Natural killer cell (primary cell): ENCODE data around the gene SLC6A6. TPM values are rescaled to one million over a fixed set of nuclear protein-coding genes. Genes with fewer than 3 reads are reported as not detected.

Source experiments
- ATAC-seq, 3 donors: fragments of 150-1000 bp in 2 of 3; fragments of 200-7000 bp in 1 of 3; cut with Tn5 transposase; 1 replicate in 1 of 3; 2 replicates in 2 of 3; pipeline ENCODE4 v1.10.0; 2021; ENCODE audit warnings: mild to moderate bottlenecking in 2 of 3, moderate library complexity in 2 of 3
- DNase-seq, 2 donors: peaks; one replicate each; pipeline versions ENCODE4 v3.0.0 to v3.0.0-alpha.2; 2013 to 2021; ENCODE audit warnings: mixed read lengths in 1 of 2
- H3K27ac ChIP-seq: one replicate; pipeline ENCODE4 v1.5.1; 2013; ENCODE audit warnings: mild to moderate bottlenecking, low read length
- H3K27me3 ChIP-seq: one replicate; pipeline ENCODE4 v1.6.1; 2013; ENCODE audit warnings: low read length; ENCODE audit not compliant: control insufficient read depth, insufficient read depth
- H3K36me3 ChIP-seq: one replicate; pipeline ENCODE4 v1.6.1; 2013; ENCODE audit warnings: low read length; ENCODE audit not compliant: control insufficient read depth, insufficient read depth
- H3K4me1 ChIP-seq: one replicate; pipeline ENCODE4 v1.6.1; 2013; ENCODE audit warnings: low read length; ENCODE audit not compliant: control insufficient read depth, insufficient read depth
- H3K4me3 ChIP-seq: one replicate; pipeline ENCODE4 v1.5.1; 2013; ENCODE audit warnings: low read length
- H3K9me3 ChIP-seq: one replicate; pipeline ENCODE4 v1.6.1; 2013; ENCODE audit warnings: low read length; ENCODE audit not compliant: control insufficient read depth, insufficient read depth
- H3K27ac Mint-ChIP-seq, 2 donors: one replicate each; pipeline ENCODE4 v1.8.0; 2022; ENCODE audit warnings: mild to moderate bottlenecking in 2 of 2, mixed read lengths in 2 of 2, moderate library complexity in 1 of 2
- H3K27me3 Mint-ChIP-seq, 2 donors: one replicate each; pipeline ENCODE4 v1.8.0; 2022; ENCODE audit warnings: low read depth in 2 of 2, mixed read lengths in 2 of 2
- H3K36me3 Mint-ChIP-seq: one replicate; pipeline ENCODE4 v1.8.0; 2022; ENCODE audit warnings: mixed read lengths
- H3K4me1 Mint-ChIP-seq, 2 donors: one replicate each; pipeline ENCODE4 v1.8.0; 2022; ENCODE audit warnings: mixed read lengths in 2 of 2
- H3K4me3 Mint-ChIP-seq: one replicate; pipeline ENCODE4 v1.8.0; 2022; ENCODE audit warnings: mild to moderate bottlenecking, moderate library complexity, mixed read lengths
- H3K9me3 Mint-ChIP-seq, 2 donors: one replicate each; pipeline ENCODE4 v1.8.0; 2022; ENCODE audit warnings: mixed read lengths in 2 of 2
- WGBS: methylation state at CpG from one replicate; pipeline ENCODE4 v1.1.7; 2013; ENCODE audit warnings: missing lambda C conversion rate; ENCODE audit not compliant: insufficient coverage; 5-methylcytosine and 5-hydroxymethylcytosine counted together
- intact Hi-C: fragments of 100-400 bp; cut with micrococcal nuclease; formaldehyde crosslinking; loops from one replicate; pipeline ENCODE4 v1.14.2; 2022
- total RNA-seq, 4 donors: library from RNA; stranded (reverse); fragments of 120-200 nt in 1 of 4; gene quantifications; one replicate each; pipeline versions ENCODE4 v1.2.3 to v1.2.4, GENCODE V29; 2013 to 2022
- TF ChIP-seq, protein P1 (sequence below): fragments of 200-600 bp; IDR thresholded peaks from one replicate; pipeline ENCODE4 v1.8.0; 2022; ENCODE audit warnings: antibody characterized with exemption

SLC6A6 gene
- total RNA-seq, 3 donors from 2014 or later (not counting 1 experiment from before 2014, with no cell fraction given) = 43.7 to 55.4 (median 50.1) TPM

- WGBS = 84% methylated on average over 25 of the region's 26 CpGs
- H3K27me3 ChIP-seq = no peaks in the 10 kb centered on the region
- TF ChIP-seq, protein P1, sequence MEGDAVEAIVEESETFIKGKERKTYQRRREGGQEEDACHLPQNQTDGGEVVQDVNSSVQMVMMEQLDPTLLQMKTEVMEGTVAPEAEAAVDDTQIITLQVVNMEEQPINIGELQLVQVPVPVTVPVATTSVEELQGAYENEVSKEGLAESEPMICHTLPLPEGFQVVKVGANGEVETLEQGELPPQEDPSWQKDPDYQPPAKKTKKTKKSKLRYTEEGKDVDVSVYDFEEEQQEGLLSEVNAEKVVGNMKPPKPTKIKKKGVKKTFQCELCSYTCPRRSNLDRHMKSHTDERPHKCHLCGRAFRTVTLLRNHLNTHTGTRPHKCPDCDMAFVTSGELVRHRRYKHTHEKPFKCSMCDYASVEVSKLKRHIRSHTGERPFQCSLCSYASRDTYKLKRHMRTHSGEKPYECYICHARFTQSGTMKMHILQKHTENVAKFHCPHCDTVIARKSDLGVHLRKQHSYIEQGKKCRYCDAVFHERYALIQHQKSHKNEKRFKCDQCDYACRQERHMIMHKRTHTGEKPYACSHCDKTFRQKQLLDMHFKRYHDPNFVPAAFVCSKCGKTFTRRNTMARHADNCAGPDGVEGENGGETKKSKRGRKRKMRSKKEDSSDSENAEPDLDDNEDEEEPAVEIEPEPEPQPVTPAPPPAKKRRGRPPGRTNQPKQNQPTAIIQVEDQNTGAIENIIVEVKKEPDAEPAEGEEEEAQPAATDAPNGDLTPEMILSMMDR = no peak
- ATAC-seq = no peak
- no peak overlapping the region for H3K4me3 ChIP-seq
- H3K27ac Mint-ChIP-seq = no peak overlapping the region
- no peaks in the 10 kb centered on the region for H3K27me3 Mint-ChIP-seq
- H3K27ac ChIP-seq = no peak overlapping the region
- H3K4me1 Mint-ChIP-seq = peaks cover 7 to 10% of the 10 kb centered on the region in 2 donors
- intact Hi-C loops = no loop called here
- DNase-seq = no peak
- H3K9me3 Mint-ChIP-seq = no peaks in the 10 kb centered on the region
- no peak overlapping the region for H3K4me3 Mint-ChIP-seq
- peaks cover 28% of the 10 kb centered on the region for H3K36me3 ChIP-seq
- H3K4me1 ChIP-seq = peaks cover 8% of the 10 kb centered on the region
- no peaks in the 10 kb centered on the region for H3K9me3 ChIP-seq
- H3K36me3 Mint-ChIP-seq = no peaks in the 10 kb centered on the region
These were observed 61.1 kb downstream of the SLC6A6 start for GRCh38 chr3:14463330-14464140.

- Mint-ChIP-seq H3K9me3 (no peaks in the 10 kb centered on the region), H3K27ac (no peak overlapping the region), H3K36me3 (no peaks in the 10 kb centered on the region), H3K4me3 (no peak overlapping the region), H3K4me1 (peaks cover 7 to 10% of the 10 kb centered on the region in 2 donors), H3K27me3 (no peaks in the 10 kb centered on the region)
- Histone ChIP-seq H3K27ac (no peak overlapping the region), H3K27me3 (no peaks in the 10 kb centered on the region), H3K4me3 (no peak overlapping the region), H3K36me3 (peaks cover 31% of the 10 kb centered on the region), H3K4me1 (peaks cover 8% of the 10 kb centered on the region), H3K9me3 (no peaks in the 10 kb centered on the region)
- TF ChIP-seq, protein P1 = no peak
- no peak for DNase-seq
- intact Hi-C loops = no loop called here
- 83% methylated on average over 5 of the region's 5 CpGs for WGBS
- ATAC-seq = no peak
These were observed 61.7 kb downstream of the SLC6A6 start for GRCh38 chr3:14464141-14464465.

DNA sequence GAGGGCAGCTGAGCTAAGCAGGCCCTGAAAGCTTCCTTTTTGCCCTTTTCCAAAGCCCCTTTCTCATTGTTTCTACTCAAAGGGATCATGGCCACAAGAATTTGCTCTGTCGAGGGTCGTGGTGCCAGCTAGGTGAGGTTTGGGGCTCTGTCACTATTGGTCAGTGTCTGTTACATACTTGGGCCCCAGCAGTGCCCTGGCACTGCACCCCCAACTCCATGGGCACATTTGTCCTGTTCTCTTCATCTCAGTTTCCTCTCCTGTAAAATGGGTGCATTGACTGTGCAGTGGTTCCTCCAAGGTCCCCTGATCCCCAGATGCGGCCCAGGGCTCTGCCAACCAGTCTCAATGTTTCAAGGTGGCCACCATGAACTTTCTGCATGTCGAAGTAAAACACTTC is 62.1 kb downstream of the SLC6A6 start:
- Histone ChIP-seq H3K27ac (no peak overlapping the region), H3K4me3 (no peak overlapping the region), H3K27me3 (no peaks in the 10 kb centered on the region), H3K9me3 (no peaks in the 10 kb centered on the region), H3K36me3 (peaks cover 31% of the 10 kb centered on the region), H3K4me1 (peaks cover 8% of the 10 kb centered on the region)
- intact Hi-C loops = no loop called here
- WGBS = 93% methylated on average over 4 of the region's 4 CpGs
- Mint-ChIP-seq H3K36me3 (no peaks in the 10 kb centered on the region), H3K4me3 (no peak overlapping the region), H3K4me1 (peaks cover 7 to 10% of the 10 kb centered on the region in 2 donors), H3K9me3 (no peaks in the 10 kb centered on the region), H3K27ac (no peak overlapping the region), H3K27me3 (no peaks in the 10 kb centered on the region)
- ATAC-seq (no peak), DNase-seq (no peak)
- TF ChIP-seq, protein P1 = no peak

- Mint-ChIP-seq H3K27me3 (no peaks in the 10 kb centered on the region), H3K4me3 (no peak overlapping the region), H3K36me3 (no peaks in the 10 kb centered on the region), H3K9me3 (no peaks in the 10 kb centered on the region), H3K4me1 (peaks cover 1 to 4% of the 10 kb centered on the region in 2 donors), H3K27ac (no peak overlapping the region)
- no peak overlapping the region for H3K27ac ChIP-seq
- DNase-seq (no peak), ATAC-seq (no peak)
- peaks cover 8% of the 10 kb centered on the region for H3K4me1 ChIP-seq
- TF ChIP-seq, protein P1 = no peak
- WGBS = 93% methylated on average over 3 of the region's 3 CpGs
- H3K9me3 ChIP-seq = no peaks in the 10 kb centered on the region
- H3K27me3 ChIP-seq = no peaks in the 10 kb centered on the region
- H3K36me3 ChIP-seq = peaks cover 31% of the 10 kb centered on the region
- intact Hi-C loops = no loop called here
- no peak overlapping the region for H3K4me3 ChIP-seq
These were observed 63.0 kb downstream of the SLC6A6 start for GRCh38 chr3:14465425-14465824.
